ENCODE measurements around the gene TMEM134. TPM values are rescaled to one million over a fixed set of nuclear protein-coding genes. Genes with fewer than 3 reads are reported as not detected.

Gene TMEM134
- total and polyA plus RNA-seq, 9 of the 15 experiments (the other 6 are each of a cell fraction or from before 2014, with no cell fraction given) = 0.63 to 48.4 (median 10.7) TPM

GRCh38 chr11:67436459-67437081 lies 32.5 kb downstream of the TMEM134 start (continued):
- TF ChIP-seq SFPQ (IDR thresholded peaks at IDR 0.05; ENCODE audit: low read depth, low read length) (no peak), POLR2A (conservative IDR thresholded peaks at IDR 0.05) (peak; percentile 48), TRIM25 (IDR thresholded peaks at IDR 0.05; ENCODE audit: borderline replicate concordance) (no peak), ZNF444 (CRISPR knock-in tag; IDR thresholded peaks at IDR 0.05) (0 out of 2 replicates have a peak, but pooled peaks have one; percentile 38), MXD1 (CRISPR knock-in tag; IDR thresholded peaks at IDR 0.05; ENCODE audit: borderline replicate concordance, poor library complexity, severe bottlenecking) (no peak), PBX2 (CRISPR knock-in tag; IDR thresholded peaks at IDR 0.05; ENCODE audit: low read depth) (no peak), PBX2 (tag; conservative IDR thresholded peaks at IDR 0.05; ENCODE audit: low read depth) (0 out of 2 replicates have a peak, but pooled peaks have one; percentile 11), ILK (tag; IDR thresholded peaks at IDR 0.05; ENCODE audit: borderline replicate concordance, low read depth) (no peak), ZKSCAN8 (CRISPR knock-in tag; IDR thresholded peaks at IDR 0.05) (no peak), ZHX1 (conservative IDR thresholded peaks at IDR 0.05; ENCODE audit: low read length) (no peak), ZNF23 (CRISPR knock-in tag; IDR thresholded peaks at IDR 0.05) (no peak), ZNF395 (CRISPR knock-in tag; IDR thresholded peaks at IDR 0.05) (peak; percentile 66; the same call in 1 of the 2 replicates), TAL1 (IDR thresholded peaks at IDR 0.05) (peak; percentile 25; the same call in 1 of the 2 replicates), ATF4 (CRISPR knock-in tag; IDR thresholded peaks at IDR 0.05) (0 out of 2 replicates have a peak, but pooled peaks have one; percentile 9)

Measured in K562 (cell line).